HG02943 (cell line): ENCODE results near the gene PSMB5.

Experiments
- ATAC-seq: cut with Tn5 transposase; IDR thresholded peaks from one replicate; pipeline ENCODE4 v1.9.1; 2021; ENCODE audit warnings: mild to moderate bottlenecking, low read depth, moderate library complexity; ENCODE audit not compliant: unreplicated experiment

PSMB5 gene

DNA sequence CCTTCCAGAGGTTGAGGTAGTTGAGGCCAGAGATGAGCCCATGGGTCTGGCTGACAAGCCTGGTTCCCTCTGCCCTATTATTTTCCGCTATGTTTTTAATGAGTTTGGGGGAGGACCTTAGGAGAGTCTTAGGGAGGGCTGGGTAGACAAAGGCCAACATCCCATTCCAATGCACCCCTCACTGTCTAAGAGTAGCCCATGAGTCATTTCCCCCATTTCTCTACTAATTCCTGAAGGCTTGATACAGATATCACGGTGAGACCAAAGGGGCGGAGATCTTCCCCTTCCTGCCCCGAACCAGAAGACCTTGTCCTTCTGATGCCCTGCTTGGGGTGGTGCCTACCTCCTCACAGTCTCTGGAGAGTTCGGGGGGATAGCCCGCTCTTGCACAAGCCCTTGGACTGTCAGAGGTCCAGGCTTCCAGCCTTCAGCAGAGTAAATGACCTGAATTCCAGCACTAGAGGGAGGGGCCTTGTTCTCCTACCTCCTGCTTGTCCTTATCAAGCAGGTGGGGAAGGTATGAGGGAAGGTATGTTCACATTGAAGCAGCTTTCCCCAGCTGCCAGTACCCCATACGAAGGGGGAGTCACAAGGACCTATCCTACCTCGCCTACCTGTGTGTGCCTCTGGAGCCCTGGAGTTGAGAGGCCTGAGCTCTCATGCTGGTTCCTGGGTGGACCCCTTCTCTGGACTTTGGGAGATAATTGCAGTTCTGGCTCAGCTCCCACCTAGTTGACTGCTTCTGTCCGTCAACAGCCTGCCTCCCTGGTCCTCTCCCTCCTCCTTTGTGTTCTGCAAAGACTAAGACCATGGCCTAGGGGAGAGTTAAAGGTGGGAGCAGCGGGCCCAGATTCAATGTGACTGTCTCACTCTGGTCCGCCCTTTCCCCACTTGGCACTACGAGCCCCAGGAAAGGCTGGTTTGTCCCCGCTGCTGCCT, 11.0 kb upstream of the PSMB5 start:
- ATAC-seq, result no peak

- ATAC-seq, result no peak
These were observed 10.1 kb upstream of the PSMB5 start for GRCh38 chr14:23044840-23045239.

- ATAC-seq, result no peak
These were observed 9.1 kb upstream of the PSMB5 start for GRCh38 chr14:23043754-23044153.

DNA sequence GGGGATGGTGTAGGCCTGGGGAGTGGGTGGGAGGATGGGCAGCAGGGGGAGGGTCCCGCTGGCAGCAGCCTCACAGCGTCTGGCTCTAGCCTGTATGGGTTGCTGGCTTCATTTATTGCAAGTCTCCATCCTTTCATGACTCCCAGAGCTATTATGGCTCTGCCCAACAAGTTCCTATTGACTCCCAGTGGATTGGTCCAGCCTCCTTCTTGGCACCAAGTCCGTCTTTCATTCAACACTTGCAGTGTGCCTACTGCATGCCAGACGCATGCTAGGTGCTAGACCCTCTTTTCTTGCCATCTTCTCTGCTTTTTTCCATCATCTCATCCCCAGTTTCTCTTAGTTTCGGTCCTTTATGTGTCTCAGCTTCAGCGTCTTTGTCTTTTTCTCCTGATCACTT, 8.4 kb upstream of the PSMB5 start:
- ATAC-seq, result no peak

- no peak for ATAC-seq
These were observed 7.7 kb upstream of the PSMB5 start, which contains the start of gene PSMB11 for GRCh38 chr14:23042162-23042965. TSS of gene PSMB11 (plus strand) at chr14:23042212. CDS start at chr14:23042226, 14 bp downstream.

DNA sequence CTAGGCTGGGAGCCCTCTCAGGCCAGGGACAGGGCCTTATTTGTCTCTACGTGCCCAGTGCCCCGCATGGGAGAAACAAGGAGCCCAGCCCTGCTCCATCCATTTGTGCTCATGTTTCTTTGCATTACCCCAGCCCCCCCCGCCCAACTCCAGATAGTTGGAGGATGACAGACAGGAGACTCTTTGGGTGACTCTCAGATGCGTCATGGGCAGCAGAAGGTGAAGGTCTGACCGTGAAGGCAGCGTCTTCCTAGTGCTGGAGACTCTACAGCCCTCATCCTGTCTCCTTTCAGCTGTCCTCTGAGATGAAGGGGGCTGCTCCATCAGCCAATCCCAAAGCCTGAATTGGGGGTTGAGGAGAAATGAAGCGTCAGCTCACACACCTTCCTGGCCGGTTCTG, 7.0 kb upstream of the PSMB5 start:
- no peak for ATAC-seq

GRCh38 chr14:23040100-23040499, 5.4 kb upstream of the PSMB5 start:
- ATAC-seq, result no peak

GRCh38 chr14:23035303-23036144, 824 bp upstream of the PSMB5 start:
- ATAC-seq, result no peak

DNA sequence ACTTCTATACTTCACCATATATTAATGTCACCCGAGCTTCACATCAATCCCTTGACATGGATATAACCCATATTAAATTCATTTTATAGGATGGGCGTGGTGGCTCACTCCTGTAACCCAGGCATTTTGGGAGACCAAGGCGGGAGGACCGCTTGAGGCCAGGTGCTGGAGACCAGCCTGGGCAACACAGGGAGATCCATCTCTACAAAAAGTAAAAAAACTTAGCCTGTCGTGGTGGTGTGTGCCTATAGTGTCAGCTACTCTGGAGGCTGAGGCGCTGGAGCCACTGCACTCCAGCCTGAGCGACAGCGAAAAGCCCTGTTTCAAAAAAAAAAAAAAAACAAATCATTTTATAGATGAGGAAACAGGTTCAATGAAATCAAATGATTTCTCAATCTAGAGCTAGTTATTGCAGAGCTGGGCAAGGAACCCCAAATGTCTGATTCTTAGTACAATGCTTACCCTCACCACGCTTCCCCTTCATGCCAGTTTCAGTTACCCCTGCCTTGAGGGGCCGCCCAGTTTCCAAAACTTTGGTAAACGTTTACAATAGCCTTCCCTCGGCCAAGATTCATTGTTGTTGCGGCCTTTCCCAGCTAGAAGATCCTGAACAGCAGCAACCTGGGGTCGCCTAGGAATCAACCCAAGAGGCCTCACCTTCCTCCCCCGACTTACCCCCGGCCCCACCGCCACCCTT, 751 bp downstream of the PSMB5 start:
- no peak for ATAC-seq

GRCh38 chr14:23033251-23033727, 1.4 kb downstream of the PSMB5 start:
- no peak for ATAC-seq

- ATAC-seq, result no peak
These were observed 3.8 kb downstream of the PSMB5 start for GRCh38 chr14:23030936-23031335.

GRCh38 chr14:23028799-23029198, 5.9 kb downstream of the PSMB5 start:
- no peak for ATAC-seq

GRCh38 chr14:23025151-23025814, 9.4 kb downstream of the PSMB5 start:
- ATAC-seq, result no peak

- ATAC-seq, result no peak
These were observed 10.1 kb downstream of the PSMB5 start for GRCh38 chr14:23024612-23025075.

GRCh38 chr14:23023795-23024152, 10.9 kb downstream of the PSMB5 start:
- no peak for ATAC-seq

GRCh38 chr14:23023022-23023794, 11.5 kb downstream of the PSMB5 start:
- ATAC-seq, result no peak

GRCh38 chr14:23021889-23022442, 12.7 kb downstream of the PSMB5 start:
- ATAC-seq, result no peak

- ATAC-seq, result no peak
These were observed 13.3 kb downstream of the PSMB5 start for GRCh38 chr14:23021434-23021833.
